ENCODE measurements around the gene INPP4B.
"Not testable (repeated sequence)": the region's sequence is repeated elsewhere in the genome, so short reads cannot be mapped to it uniquely, and the experiment has no call there.

Gene INPP4B

DNA sequence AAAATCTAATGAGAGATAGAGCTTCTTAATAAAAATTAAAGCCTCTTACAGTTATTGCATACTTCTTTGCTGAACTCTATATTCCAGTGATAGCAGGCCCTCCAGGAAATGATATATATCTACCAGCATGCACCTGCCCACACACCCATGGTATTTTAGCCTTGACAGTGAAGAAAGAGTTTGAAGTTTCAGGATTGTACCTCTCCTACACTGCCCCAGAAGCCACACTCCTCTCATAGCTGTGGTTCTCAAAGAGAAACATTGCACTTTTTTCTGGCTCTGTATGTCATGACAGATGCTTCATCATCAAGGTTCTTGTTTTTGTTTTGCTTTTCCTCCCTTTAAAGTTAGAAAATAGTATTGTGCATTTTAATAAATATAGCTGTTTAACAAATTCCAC, 34.0 kb downstream of the INPP4B start:
- DNase-seq, result no peak
- Histone ChIP-seq H2BK5ac (ENCODE audit: low read depth, low read length, poor library complexity, severe bottlenecking) (no peak overlapping the region), H4K91ac (ENCODE audit: low read length) (no peak overlapping the region)

DNA sequence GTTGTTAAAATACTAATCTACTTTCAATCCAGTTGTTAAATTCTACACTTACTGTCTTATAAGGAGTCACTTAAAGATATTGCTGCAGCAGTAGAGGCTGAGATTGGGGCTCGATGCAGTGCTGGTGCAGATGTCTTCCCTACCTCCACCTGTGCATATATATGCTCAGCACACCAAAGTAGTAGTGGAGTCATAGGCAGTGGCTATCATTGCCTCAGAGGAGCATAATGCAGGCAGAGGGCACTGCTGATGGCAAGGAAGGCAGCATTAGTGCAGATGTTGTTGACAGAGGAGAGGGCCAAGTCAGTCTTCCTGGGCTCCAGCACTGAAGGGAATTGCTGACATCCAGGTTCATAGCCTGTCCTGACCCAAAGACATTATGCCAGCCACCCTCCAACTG, 35.1 kb downstream of the INPP4B start:
- Histone ChIP-seq H3K4me2 (ENCODE audit: low read length, poor library complexity, severe bottlenecking) (no peak overlapping the region), H3K18ac (ENCODE audit: low read depth in 1 of 2, low read length in 2 of 2) (no peak overlapping the region), H3K4me1 (ENCODE audit: control insufficient read depth, insufficient read depth, low read depth, low read length) (no peaks in the 10 kb centered on the region), H3K9me3 (ENCODE audit: control insufficient read depth, low read length) (no peaks in the 10 kb centered on the region), H4K91ac (ENCODE audit: low read length) (no peak overlapping the region), H2BK15ac (ENCODE audit: low read depth, poor library complexity, severe bottlenecking) (no peak overlapping the region), H2BK5ac (ENCODE audit: low read depth, low read length, poor library complexity, severe bottlenecking) (no peak overlapping the region), H3K4ac (ENCODE audit: low read depth in 1 of 2, low read length in 2 of 2) (no peak overlapping the region), H3K36me3 (ENCODE audit: control insufficient read depth in 1 of 2, insufficient read depth in 2 of 2, low read depth in 1 of 2, low read length in 2 of 2) (no peaks in the 10 kb centered on the region), H3K4me3 (ENCODE audit: insufficient read depth in 1 of 2, low read depth in 1 of 2, low read length in 2 of 2) (no peak overlapping the region), H2BK12ac (ENCODE audit: low read length in 2 of 2) (no peak overlapping the region), H3K23ac (ENCODE audit: low read length in 2 of 2) (no peak overlapping the region), H2BK120ac (ENCODE audit: low read depth, low read length) (no peak overlapping the region), H2AK5ac (ENCODE audit: low read length, severe bottlenecking) (no peak overlapping the region), H3K14ac (ENCODE audit: low read length in 2 of 2) (no peak overlapping the region), H3K79me1 (replicated peaks; ENCODE audit: low read length, poor library complexity, severe bottlenecking) (no peaks in the 10 kb centered on the region), H3K27me3 (ENCODE audit: control insufficient read depth in 1 of 2, insufficient read depth in 1 of 2, low read length in 2 of 2) (no peaks in the 10 kb centered on the region), H4K8ac (ENCODE audit: low read length) (no peak overlapping the region), H3K9ac (ENCODE audit: low read length) (no peak overlapping the region), H3K27ac (ENCODE audit: low read length, poor library complexity, severe bottlenecking) (no peak overlapping the region), H2AFZ (ENCODE audit: low read depth, low read length) (no peak overlapping the region)
- 80% methylated on average over 1 of the region's 1 CpG for WGBS
- no peak for DNase-seq

More for the DNA sequence above, 34.0 kb downstream of the INPP4B start:
- H2AFZ ChIP-seq (ENCODE audit: low read depth, low read length), result no peak overlapping the region
- H3K9ac ChIP-seq (ENCODE audit: low read length), result no peak overlapping the region
- H3K27ac ChIP-seq (ENCODE audit: low read length, poor library complexity, severe bottlenecking), result no peak overlapping the region
- H2AK5ac ChIP-seq (ENCODE audit: low read length, severe bottlenecking), result no peak overlapping the region
- no peaks in the 10 kb centered on the region for H3K4me1 ChIP-seq (ENCODE audit: control insufficient read depth, insufficient read depth, low read depth, low read length)
- no peak overlapping the region for H3K23ac ChIP-seq (ENCODE audit: low read length in 2 of 2)
- no peak overlapping the region for H3K4ac ChIP-seq (ENCODE audit: low read depth in 1 of 2, low read length in 2 of 2)
- no peaks in the 10 kb centered on the region for H3K36me3 ChIP-seq (ENCODE audit: control insufficient read depth in 1 of 2, insufficient read depth in 2 of 2, low read depth in 1 of 2, low read length in 2 of 2)
- no peak overlapping the region for H4K8ac ChIP-seq (ENCODE audit: low read length)
- no peaks in the 10 kb centered on the region for H3K27me3 ChIP-seq (ENCODE audit: control insufficient read depth in 1 of 2, insufficient read depth in 1 of 2, low read length in 2 of 2)
- H2BK12ac ChIP-seq (ENCODE audit: low read length in 2 of 2), result no peak overlapping the region
- no peaks in the 10 kb centered on the region for H3K9me3 ChIP-seq (ENCODE audit: control insufficient read depth, low read length)
- H2BK120ac ChIP-seq (ENCODE audit: low read depth, low read length), result no peak overlapping the region
- H3K4me3 ChIP-seq (ENCODE audit: insufficient read depth in 1 of 2, low read depth in 1 of 2, low read length in 2 of 2), result no peak overlapping the region
- no peaks in the 10 kb centered on the region for H3K79me1 ChIP-seq (replicated peaks; ENCODE audit: low read length, poor library complexity, severe bottlenecking)
- H3K18ac ChIP-seq (ENCODE audit: low read depth in 1 of 2, low read length in 2 of 2), result no peak overlapping the region
- no peak overlapping the region for H3K14ac ChIP-seq (ENCODE audit: low read length in 2 of 2)
- H3K4me2 ChIP-seq (ENCODE audit: low read length, poor library complexity, severe bottlenecking), result no peak overlapping the region
- no peak overlapping the region for H2BK15ac ChIP-seq (ENCODE audit: low read depth, poor library complexity, severe bottlenecking)

DNA sequence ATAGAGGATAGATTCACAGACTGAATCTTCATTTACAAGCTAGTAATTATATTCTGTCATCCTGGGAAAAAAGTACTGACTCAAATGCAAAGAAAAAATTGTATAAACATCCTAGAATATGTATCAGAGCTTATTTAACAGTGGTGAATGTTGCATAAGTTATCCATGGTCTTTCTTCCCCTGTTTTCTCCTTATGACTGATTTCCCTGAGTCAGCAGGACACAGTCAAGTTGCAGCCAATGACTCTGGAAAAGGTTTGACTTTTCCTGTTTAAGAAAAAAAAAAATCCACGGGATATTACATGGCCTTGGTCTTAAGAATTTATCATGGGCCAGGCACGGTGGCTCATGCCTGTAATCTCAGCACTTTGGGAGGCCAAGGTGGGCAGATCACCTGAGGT, 36.5 kb downstream of the INPP4B start:
- H3K79me1 ChIP-seq (replicated peaks; ENCODE audit: low read length, poor library complexity, severe bottlenecking), result no peaks in the 10 kb centered on the region
- H3K27me3 ChIP-seq (ENCODE audit: control insufficient read depth in 1 of 2, insufficient read depth in 1 of 2, low read length in 2 of 2), result no peaks in the 10 kb centered on the region
- H2AFZ ChIP-seq (ENCODE audit: low read depth, low read length), result no peak overlapping the region
- H2BK120ac ChIP-seq (ENCODE audit: low read depth, low read length), result no peak overlapping the region
- no peak overlapping the region for H3K27ac ChIP-seq (ENCODE audit: low read length, poor library complexity, severe bottlenecking)
- no peaks in the 10 kb centered on the region for H3K36me3 ChIP-seq (ENCODE audit: control insufficient read depth in 1 of 2, insufficient read depth in 2 of 2, low read depth in 1 of 2, low read length in 2 of 2)
- no peak overlapping the region for H4K8ac ChIP-seq (ENCODE audit: low read length)
- no peak overlapping the region for H3K4me3 ChIP-seq (ENCODE audit: insufficient read depth in 1 of 2, low read depth in 1 of 2, low read length in 2 of 2)
- H2BK5ac ChIP-seq (ENCODE audit: low read depth, low read length, poor library complexity, severe bottlenecking), result no peak overlapping the region
- no peak overlapping the region for H4K91ac ChIP-seq (ENCODE audit: low read length)
- DNase-seq, result no peak
- no peak overlapping the region for H3K9ac ChIP-seq (ENCODE audit: low read length)
- H2BK12ac ChIP-seq (ENCODE audit: low read length in 2 of 2), result no peak overlapping the region
- H3K4me1 ChIP-seq (ENCODE audit: control insufficient read depth, insufficient read depth, low read depth, low read length), result no peaks in the 10 kb centered on the region
- H3K18ac ChIP-seq (ENCODE audit: low read depth in 1 of 2, low read length in 2 of 2), result no peak overlapping the region
- 80% methylated on average over 2 of the region's 2 CpGs for WGBS
- H3K9me3 ChIP-seq (ENCODE audit: control insufficient read depth, low read length), result no peaks in the 10 kb centered on the region
- H3K4ac ChIP-seq (ENCODE audit: low read depth in 1 of 2, low read length in 2 of 2), result no peak overlapping the region
- H3K4me2 ChIP-seq (ENCODE audit: low read length, poor library complexity, severe bottlenecking), result no peak overlapping the region
- no peak overlapping the region for H3K14ac ChIP-seq (ENCODE audit: low read length in 2 of 2)
- no peak overlapping the region for H3K23ac ChIP-seq (ENCODE audit: low read length in 2 of 2)
- H2AK5ac ChIP-seq (ENCODE audit: low read length, severe bottlenecking), result no peak overlapping the region
- H2BK15ac ChIP-seq (ENCODE audit: low read depth, poor library complexity, severe bottlenecking), result no peak overlapping the region

DNA sequence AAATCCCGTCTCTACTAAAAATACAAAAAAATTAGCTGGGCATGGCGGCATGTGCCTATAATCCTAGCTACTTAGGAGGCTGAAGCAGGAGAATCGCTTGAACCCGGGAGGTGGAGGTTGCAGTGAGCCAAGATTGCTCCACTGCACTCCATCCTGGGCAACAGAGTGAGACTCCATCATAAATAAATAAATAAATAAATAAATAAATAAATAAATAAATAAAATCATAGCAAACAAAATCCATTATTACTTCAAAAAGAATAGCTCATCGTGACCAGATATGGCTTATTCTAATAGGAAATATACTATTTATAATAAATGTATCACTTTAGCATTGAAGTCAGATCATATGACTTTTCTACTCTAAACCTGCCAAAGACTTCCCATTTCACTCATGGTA, 42.2 kb downstream of the INPP4B start:
- not testable (repeated sequence) for H3K4me2 ChIP-seq (ENCODE audit: low read length, poor library complexity, severe bottlenecking); DNase-seq; H4K8ac ChIP-seq (ENCODE audit: low read length); H2BK15ac ChIP-seq (ENCODE audit: low read depth, poor library complexity, severe bottlenecking); H4K91ac ChIP-seq (ENCODE audit: low read length); H2BK12ac ChIP-seq (ENCODE audit: low read length in 2 of 2); H3K14ac ChIP-seq (ENCODE audit: low read length in 2 of 2); H2BK5ac ChIP-seq (ENCODE audit: low read depth, low read length, poor library complexity, severe bottlenecking); H2BK120ac ChIP-seq (ENCODE audit: low read depth, low read length); H3K4me3 ChIP-seq (ENCODE audit: insufficient read depth in 1 of 2, low read depth in 1 of 2, low read length in 2 of 2); H3K4ac ChIP-seq (ENCODE audit: low read depth in 1 of 2, low read length in 2 of 2); H3K79me1 ChIP-seq (replicated peaks; ENCODE audit: low read length, poor library complexity, severe bottlenecking); H3K27ac ChIP-seq (ENCODE audit: low read length, poor library complexity, severe bottlenecking); H3K23ac ChIP-seq (ENCODE audit: low read length in 2 of 2); H3K27me3 ChIP-seq (ENCODE audit: control insufficient read depth in 1 of 2, insufficient read depth in 1 of 2, low read length in 2 of 2); H3K9ac ChIP-seq (ENCODE audit: low read length); H2AFZ ChIP-seq (ENCODE audit: low read depth, low read length); H3K4me1 ChIP-seq (ENCODE audit: control insufficient read depth, insufficient read depth, low read depth, low read length); H3K18ac ChIP-seq (ENCODE audit: low read depth in 1 of 2, low read length in 2 of 2); H3K36me3 ChIP-seq (ENCODE audit: control insufficient read depth in 1 of 2, insufficient read depth in 2 of 2, low read depth in 1 of 2, low read length in 2 of 2); H3K9me3 ChIP-seq (ENCODE audit: control insufficient read depth, low read length); H2AK5ac ChIP-seq (ENCODE audit: low read length, severe bottlenecking)
- WGBS, result 97% methylated on average over 4 of the region's 5 CpGs

All from mesenchymal stem cell (in vitro differentiated cells and primary cell).